Measurements from ENCODE around the gene ATG5. TPM values are rescaled to one million over a fixed set of nuclear protein-coding genes. Genes with fewer than 3 reads are reported as not detected.
A peak's percentile ranks its signal among the peaks of the same experiment; 100 is the strongest.

ATG5 gene
- total and polyA plus RNA-seq, 9 of the 15 experiments (the other 6 are each of a cell fraction or from before 2014, with no cell fraction given): 29.0 to 80.0 (median 53.2) TPM

GRCh38 chr6:106241498-106241897, 84.1 kb downstream of the ATG5 start:
- DNase-seq (ENCODE audit: extremely low read depth in 1 of 4, low spot score in 3 of 4): no peak
- ChIA-PET POLR2A (interaction anchor here (0.6 kb wide), 1 partner anchor 93 kb away, joined by 3 read pairs; no protein-coding TSS in a partner anchor), CTCF (ENCODE audit: low intra/inter-chr PET ratio) (no interaction called here)
- in situ Hi-C loops (cut with MboI): no loop called here
- peaks cover 11% of the 10 kb centered on the region; the same call in 1 of the 3 replicates for H3K79me2 ChIP-seq (ENCODE audit: control insufficient read depth, insufficient read depth, low read length)
- TF ChIP-seq CEBPB (tag; IDR thresholded peaks at IDR 0.05): no peak
- TF ChIP-seq ZNF134 (CRISPR knock-in tag; conservative IDR thresholded peaks at IDR 0.05): peak; percentile 81
- peaks cover 18% of the 10 kb centered on the region for H3K36me3 ChIP-seq (ENCODE audit: control insufficient read depth, insufficient read depth, low read length)
- no peaks in the 10 kb centered on the region for H3K9me1 ChIP-seq (ENCODE audit: control insufficient read depth, insufficient read depth, low read length)
- H3K9ac ChIP-seq (ENCODE audit: insufficient read depth in 1 of 2, low read depth in 2 of 2, low read length in 2 of 2): no peak overlapping the region
- H3K27ac ChIP-seq (ENCODE audit: extremely low read depth, low read depth, low read length): no peak overlapping the region
- no peak overlapping the region for H2AFZ ChIP-seq (ENCODE audit: low read depth, low read length)
- ATAC-seq: no peak
- no peak overlapping the region for H3K4me3 ChIP-seq
- FAIRE-seq: no peak
- H3K4me1 ChIP-seq (replicated peaks in 1 of 2; ENCODE audit: control insufficient read depth in 2 of 2, insufficient read depth in 2 of 2, low read length in 2 of 2): no peaks in the 10 kb centered on the region
- H3K27me3 ChIP-seq (ENCODE audit: control insufficient read depth in 2 of 2, insufficient read depth in 2 of 2, low read length in 2 of 2): no peaks in the 10 kb centered on the region
- no TSS peak for BruUV-seq (replicated peaks)
- no peak overlapping the region for H3K4me2 ChIP-seq (ENCODE audit: insufficient read depth, low read length)
- H4K20me1 ChIP-seq (replicated peaks; ENCODE audit: control insufficient read depth, insufficient read depth, low read length): no peaks in the 10 kb centered on the region
- H3K9me3 ChIP-seq (replicated peaks; ENCODE audit: control insufficient read depth, insufficient read depth, low read depth, low read length): no peaks in the 10 kb centered on the region; the same call in 1 of the 2 replicates
- intact Hi-C loops (cut with micrococcal nuclease): no loop called here

- POLR2A ChIA-PET: no interaction called here
- FAIRE-seq: no peak
- CTCF ChIA-PET (ENCODE audit: low intra/inter-chr PET ratio): no interaction called here
- TF ChIP-seq ZNF444 (CRISPR knock-in tag; IDR thresholded peaks at IDR 0.05): no peak
- TF ChIP-seq ZNF280A (IDR thresholded peaks at IDR 0.05; ENCODE audit: low read depth, partially characterized antibody): no peak
- no peak for TF ChIP-seq CUX1 (CRISPR knock-in tag; IDR thresholded peaks at IDR 0.05)
- TF ChIP-seq YBX1 (IDR thresholded peaks at IDR 0.05): no peak
- TF ChIP-seq RBM15 (IDR thresholded peaks at IDR 0.05; ENCODE audit: insufficient read depth, low read length): no peak
- no peak for TF ChIP-seq CHD2 (IDR thresholded peaks at IDR 0.05; ENCODE audit: low read depth, low read length)
- TF ChIP-seq ZNF174 (CRISPR knock-in tag; IDR thresholded peaks at IDR 0.05): no peak
- TF ChIP-seq ZNF778 (CRISPR knock-in tag; IDR thresholded peaks at IDR 0.05): no peak
Measured at GRCh38 chr6:106237286-106237685, 88.3 kb downstream of the ATG5 start.

More at GRCh38 chr6:106237286-106237685, 88.3 kb downstream of the ATG5 start:
- ATAC-seq: no peak
- Histone ChIP-seq H3K79me2 (ENCODE audit: control insufficient read depth, insufficient read depth, low read length) (peaks cover 11% of the 10 kb centered on the region; the same call in 1 of the 3 replicates), H3K36me3 (ENCODE audit: control insufficient read depth, insufficient read depth, low read length) (peaks cover 14% of the 10 kb centered on the region; the same call in 1 of the 3 replicates), H3K9me1 (ENCODE audit: control insufficient read depth, insufficient read depth, low read length) (no peaks in the 10 kb centered on the region), H3K27ac (ENCODE audit: extremely low read depth, low read depth, low read length) (no peak overlapping the region), H2AFZ (ENCODE audit: low read depth, low read length) (no peak overlapping the region), H4K20me1 (replicated peaks; ENCODE audit: control insufficient read depth, insufficient read depth, low read length) (no peaks in the 10 kb centered on the region), H3K4me2 (ENCODE audit: insufficient read depth, low read length) (no peak overlapping the region), H3K27me3 (ENCODE audit: control insufficient read depth in 2 of 2, insufficient read depth in 2 of 2, low read length in 2 of 2) (no peaks in the 10 kb centered on the region), H3K4me3 (no peak overlapping the region), H3K9me3 (replicated peaks; ENCODE audit: control insufficient read depth, insufficient read depth, low read depth, low read length) (no peaks in the 10 kb centered on the region; the same call in 1 of the 2 replicates), H3K4me1 (replicated peaks in 1 of 2; ENCODE audit: control insufficient read depth in 2 of 2, insufficient read depth in 2 of 2, low read length in 2 of 2) (no peaks in the 10 kb centered on the region), H3K9ac (ENCODE audit: insufficient read depth in 1 of 2, low read depth in 2 of 2, low read length in 2 of 2) (no peak overlapping the region)
- intact Hi-C loops (cut with micrococcal nuclease): no loop called here
- no TSS peak for BruUV-seq (replicated peaks)
- WGBS (ENCODE audit: insufficient coverage, low coverage, missing lambda C conversion rate): 100% methylated on average over 1 of the region's 1 CpG
- in situ Hi-C loops (cut with MboI): no loop called here
- no peak for DNase-seq (ENCODE audit: extremely low read depth in 1 of 4, low spot score in 3 of 4)

All from K562 (cell line).